ENCODE results near the gene STK10.
"Not testable (repeated sequence)": the region's sequence is repeated elsewhere in the genome, so short reads cannot be mapped to it uniquely, and the experiment has no call there.

The STK10 gene

DNA sequence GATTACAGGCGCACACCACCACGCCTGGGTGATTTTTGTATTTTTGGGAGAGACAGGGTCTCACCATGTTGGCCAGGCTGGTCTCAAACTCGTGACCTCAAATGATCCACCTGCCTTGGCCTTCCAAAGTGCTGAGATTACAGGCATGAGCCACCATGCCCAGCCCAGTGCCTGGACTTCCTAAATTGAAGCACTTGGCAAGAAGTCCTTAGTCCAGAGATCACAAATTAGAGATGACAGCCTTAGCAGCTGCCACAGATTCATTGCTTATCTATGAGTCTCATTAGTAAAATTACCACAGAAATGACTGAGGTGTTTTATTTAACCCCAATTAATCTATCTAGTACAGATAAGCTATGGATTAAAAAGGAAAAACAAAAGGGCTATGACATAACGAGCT lies 25.1 kb upstream of the STK10 start:
- Histone ChIP-seq H3K36me3 (ENCODE audit: control insufficient read depth, insufficient read depth, low read length) (peaks cover 8% of the 10 kb centered on the region), H3K9me3 (ENCODE audit: control insufficient read depth, low read length) (no peaks in the 10 kb centered on the region), H3K4me1 (ENCODE audit: control insufficient read depth, insufficient read depth, low read length, poor library complexity, severe bottlenecking) (no peaks in the 10 kb centered on the region), H3K4me3 (ENCODE audit: insufficient read depth, low read depth, low read length, poor library complexity, severe bottlenecking) (no peak overlapping the region), H3K27me3 (replicated peaks; ENCODE audit: control insufficient read depth, insufficient read depth, low read length, poor library complexity, severe bottlenecking) (no peaks in the 10 kb centered on the region), H3K27ac (ENCODE audit: insufficient read depth, low read length, poor library complexity, severe bottlenecking) (no peak overlapping the region)
- no peak for DNase-seq

DNA sequence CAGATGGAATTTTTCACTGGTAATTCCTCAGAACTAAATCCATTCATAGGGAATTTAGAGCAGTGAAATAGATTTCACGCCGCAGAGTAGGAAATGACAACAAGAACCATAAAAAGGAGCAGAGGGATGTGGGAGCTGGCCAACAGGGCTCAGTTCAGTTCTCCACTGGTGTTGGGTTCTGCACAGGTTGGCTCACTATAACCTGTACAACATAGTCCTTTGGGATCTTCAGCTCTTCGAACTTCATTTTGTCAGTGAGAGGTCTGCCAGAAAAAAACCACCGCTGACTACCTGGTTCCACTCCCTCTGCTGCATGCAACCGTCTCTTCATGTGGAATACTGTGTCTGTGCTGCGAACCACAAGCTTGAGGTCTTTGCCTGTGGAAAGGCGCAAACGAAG lies 23.7 kb upstream of the STK10 start:
- no peak for DNase-seq
- Histone ChIP-seq H3K36me3 (ENCODE audit: control insufficient read depth, insufficient read depth, low read length) (peaks cover 8% of the 10 kb centered on the region), H3K27ac (ENCODE audit: insufficient read depth, low read length, poor library complexity, severe bottlenecking) (no peak overlapping the region), H3K4me1 (ENCODE audit: control insufficient read depth, insufficient read depth, low read length, poor library complexity, severe bottlenecking) (no peaks in the 10 kb centered on the region), H3K4me3 (ENCODE audit: insufficient read depth, low read depth, low read length, poor library complexity, severe bottlenecking) (no peak overlapping the region), H3K27me3 (replicated peaks; ENCODE audit: control insufficient read depth, insufficient read depth, low read length, poor library complexity, severe bottlenecking) (no peaks in the 10 kb centered on the region), H3K9me3 (ENCODE audit: control insufficient read depth, low read length) (no peaks in the 10 kb centered on the region)

DNA sequence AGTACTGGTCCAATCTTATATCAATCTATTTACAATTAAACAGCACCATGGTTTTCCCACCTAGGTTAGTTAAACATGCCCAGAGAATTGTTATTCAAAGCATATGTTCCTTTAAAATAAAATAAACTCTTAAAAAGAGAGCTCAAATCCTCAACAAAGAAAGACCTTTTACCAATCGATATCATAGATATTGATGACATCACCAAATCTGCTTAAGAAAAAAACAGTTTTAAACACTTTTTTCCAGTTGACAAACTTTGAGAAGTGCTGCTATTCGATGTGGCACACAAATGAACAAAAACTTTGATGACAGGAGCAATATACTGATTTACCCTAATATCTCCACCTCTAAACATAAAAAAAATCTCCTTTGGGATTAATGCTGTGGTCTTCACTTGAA lies 21.7 kb upstream of the STK10 start:
- H3K4me3 ChIP-seq (ENCODE audit: insufficient read depth, low read depth, low read length, poor library complexity, severe bottlenecking): no peak overlapping the region
- H3K27ac ChIP-seq (ENCODE audit: insufficient read depth, low read length, poor library complexity, severe bottlenecking): no peak overlapping the region
- no peak for DNase-seq
- H3K27me3 ChIP-seq (replicated peaks; ENCODE audit: control insufficient read depth, insufficient read depth, low read length, poor library complexity, severe bottlenecking): no peaks in the 10 kb centered on the region
- peaks cover 8% of the 10 kb centered on the region for H3K36me3 ChIP-seq (ENCODE audit: control insufficient read depth, insufficient read depth, low read length)
- no peaks in the 10 kb centered on the region for H3K9me3 ChIP-seq (ENCODE audit: control insufficient read depth, low read length)
- H3K4me1 ChIP-seq (ENCODE audit: control insufficient read depth, insufficient read depth, low read length, poor library complexity, severe bottlenecking): no peaks in the 10 kb centered on the region

GRCh38 chr5:172207511-172207910 lies 19.5 kb upstream of the STK10 start:
- H3K27ac ChIP-seq (ENCODE audit: insufficient read depth, low read length, poor library complexity, severe bottlenecking): no peak overlapping the region
- no peaks in the 10 kb centered on the region for H3K4me1 ChIP-seq (ENCODE audit: control insufficient read depth, insufficient read depth, low read length, poor library complexity, severe bottlenecking)
- DNase-seq: no peak
- no peaks in the 10 kb centered on the region for H3K9me3 ChIP-seq (ENCODE audit: control insufficient read depth, low read length)
- H3K27me3 ChIP-seq (replicated peaks; ENCODE audit: control insufficient read depth, insufficient read depth, low read length, poor library complexity, severe bottlenecking): no peaks in the 10 kb centered on the region
- no peak overlapping the region for H3K4me3 ChIP-seq (ENCODE audit: insufficient read depth, low read depth, low read length, poor library complexity, severe bottlenecking)
- H3K36me3 ChIP-seq (ENCODE audit: control insufficient read depth, insufficient read depth, low read length): peaks cover 8% of the 10 kb centered on the region

DNA sequence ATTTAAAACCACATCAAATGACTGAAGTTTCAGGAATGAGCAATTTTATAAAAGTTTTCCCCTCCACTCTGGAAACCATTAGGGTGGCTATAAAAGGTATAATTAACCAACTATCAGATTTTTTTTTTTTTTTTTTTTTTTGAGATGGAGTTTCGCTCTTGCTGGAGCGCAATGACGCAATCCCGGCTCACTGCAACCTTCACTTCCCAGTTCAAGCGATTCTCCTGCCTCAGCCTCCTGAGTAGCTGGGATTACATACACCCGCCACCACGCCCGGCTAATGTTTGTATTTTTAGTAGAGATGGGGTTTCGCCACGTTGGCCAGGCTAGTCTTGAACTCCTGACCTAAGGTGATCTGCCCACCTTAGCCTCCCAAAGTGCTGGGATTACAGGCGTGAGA lies 18.0 kb upstream of the STK10 start:
- not testable (repeated sequence) for H3K4me3 ChIP-seq (ENCODE audit: insufficient read depth, low read depth, low read length, poor library complexity, severe bottlenecking); H3K9me3 ChIP-seq (ENCODE audit: control insufficient read depth, low read length); H3K27me3 ChIP-seq (replicated peaks; ENCODE audit: control insufficient read depth, insufficient read depth, low read length, poor library complexity, severe bottlenecking); H3K27ac ChIP-seq (ENCODE audit: insufficient read depth, low read length, poor library complexity, severe bottlenecking); H3K4me1 ChIP-seq (ENCODE audit: control insufficient read depth, insufficient read depth, low read length, poor library complexity, severe bottlenecking); DNase-seq; H3K36me3 ChIP-seq (ENCODE audit: control insufficient read depth, insufficient read depth, low read length)

DNA sequence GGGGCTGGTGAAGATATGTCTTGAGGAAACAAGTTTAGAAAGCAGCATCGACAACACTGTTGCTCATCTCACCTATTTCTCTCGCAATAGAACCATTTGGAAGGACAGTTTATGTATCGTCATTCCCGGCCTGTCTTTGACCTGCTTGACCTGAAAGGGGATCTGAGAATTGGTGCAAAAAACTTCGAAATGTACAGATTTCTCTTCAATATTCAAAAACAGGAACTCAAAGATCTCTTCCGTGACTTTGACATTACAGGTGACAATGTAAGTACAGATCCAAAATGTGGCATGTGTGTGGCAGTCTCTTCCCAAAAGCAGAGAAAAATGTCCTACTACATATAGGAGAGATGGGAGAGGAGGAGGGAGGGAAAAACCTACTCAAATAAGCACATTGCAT lies 12.5 kb upstream of the STK10 start:
- no peak overlapping the region for H3K4me3 ChIP-seq (ENCODE audit: insufficient read depth, low read depth, low read length, poor library complexity, severe bottlenecking)
- no peaks in the 10 kb centered on the region for H3K9me3 ChIP-seq (ENCODE audit: control insufficient read depth, low read length)
- H3K27me3 ChIP-seq (replicated peaks; ENCODE audit: control insufficient read depth, insufficient read depth, low read length, poor library complexity, severe bottlenecking): no peaks in the 10 kb centered on the region
- no peak overlapping the region for H3K27ac ChIP-seq (ENCODE audit: insufficient read depth, low read length, poor library complexity, severe bottlenecking)
- H3K4me1 ChIP-seq (ENCODE audit: control insufficient read depth, insufficient read depth, low read length, poor library complexity, severe bottlenecking): no peaks in the 10 kb centered on the region
- no peak for DNase-seq
- H3K36me3 ChIP-seq (ENCODE audit: control insufficient read depth, insufficient read depth, low read length): no peaks in the 10 kb centered on the region

- H3K27me3 ChIP-seq (replicated peaks; ENCODE audit: control insufficient read depth, insufficient read depth, low read length, poor library complexity, severe bottlenecking): no peaks in the 10 kb centered on the region
- no peak overlapping the region for H3K27ac ChIP-seq (ENCODE audit: insufficient read depth, low read length, poor library complexity, severe bottlenecking)
- no peaks in the 10 kb centered on the region for H3K36me3 ChIP-seq (ENCODE audit: control insufficient read depth, insufficient read depth, low read length)
- no peak for DNase-seq
- H3K4me3 ChIP-seq (ENCODE audit: insufficient read depth, low read depth, low read length, poor library complexity, severe bottlenecking): no peak overlapping the region
- H3K4me1 ChIP-seq (ENCODE audit: control insufficient read depth, insufficient read depth, low read length, poor library complexity, severe bottlenecking): no peaks in the 10 kb centered on the region
- no peaks in the 10 kb centered on the region for H3K9me3 ChIP-seq (ENCODE audit: control insufficient read depth, low read length)
Observed at GRCh38 chr5:172199446-172199845, 11.4 kb upstream of the STK10 start.

GRCh38 chr5:172197775-172198174 lies 9.8 kb upstream of the STK10 start:
- not testable (repeated sequence) for H3K4me3 ChIP-seq (ENCODE audit: insufficient read depth, low read depth, low read length, poor library complexity, severe bottlenecking); H3K27me3 ChIP-seq (replicated peaks; ENCODE audit: control insufficient read depth, insufficient read depth, low read length, poor library complexity, severe bottlenecking); DNase-seq; H3K36me3 ChIP-seq (ENCODE audit: control insufficient read depth, insufficient read depth, low read length); H3K4me1 ChIP-seq (ENCODE audit: control insufficient read depth, insufficient read depth, low read length, poor library complexity, severe bottlenecking); H3K27ac ChIP-seq (ENCODE audit: insufficient read depth, low read length, poor library complexity, severe bottlenecking); H3K9me3 ChIP-seq (ENCODE audit: control insufficient read depth, low read length)

DNA sequence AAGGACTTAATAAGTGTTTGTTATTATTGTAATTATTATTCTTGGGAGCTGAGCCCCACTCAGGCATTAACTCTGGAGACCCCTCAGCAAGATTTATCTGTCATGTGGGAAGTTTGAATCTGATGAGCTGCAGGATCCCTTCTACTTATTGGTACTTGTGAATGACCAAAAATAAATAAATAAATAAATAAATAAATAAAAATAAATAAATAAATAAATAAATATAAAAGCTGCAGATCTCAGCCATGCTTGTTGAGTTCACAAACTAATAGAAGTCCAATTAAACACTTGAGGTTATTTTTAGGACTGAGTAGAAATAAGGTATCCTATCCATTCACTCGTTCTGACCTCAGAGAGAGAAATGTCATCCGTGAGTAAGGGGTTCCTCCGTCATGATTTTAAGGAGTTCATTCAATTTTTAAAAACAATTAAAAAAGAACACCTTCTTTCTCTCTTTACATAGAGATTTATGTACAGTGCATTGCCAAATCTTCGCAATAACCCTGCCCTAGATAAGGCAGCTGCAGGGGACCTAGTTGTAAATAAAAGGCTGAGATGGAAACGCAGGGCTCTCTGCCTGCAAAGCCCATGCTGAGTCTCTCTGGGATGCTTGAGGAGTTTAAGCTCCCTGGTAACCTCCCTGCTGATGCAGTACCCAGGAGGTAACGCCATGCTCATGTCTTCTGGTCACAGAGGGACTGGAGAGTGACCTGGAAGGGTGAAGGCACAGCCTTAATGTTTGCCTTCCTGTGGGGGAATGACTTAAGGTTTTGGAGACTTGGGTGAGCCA lies 7.2 kb upstream of the STK10 start:
- no peak overlapping the region for H3K4me3 ChIP-seq (ENCODE audit: insufficient read depth, low read depth, low read length, poor library complexity, severe bottlenecking)
- no peak for DNase-seq
- no peaks in the 10 kb centered on the region for H3K4me1 ChIP-seq (ENCODE audit: control insufficient read depth, insufficient read depth, low read length, poor library complexity, severe bottlenecking)
- no peaks in the 10 kb centered on the region for H3K27me3 ChIP-seq (replicated peaks; ENCODE audit: control insufficient read depth, insufficient read depth, low read length, poor library complexity, severe bottlenecking)
- no peaks in the 10 kb centered on the region for H3K36me3 ChIP-seq (ENCODE audit: control insufficient read depth, insufficient read depth, low read length)
- no peak overlapping the region for H3K27ac ChIP-seq (ENCODE audit: insufficient read depth, low read length, poor library complexity, severe bottlenecking)
- H3K9me3 ChIP-seq (ENCODE audit: control insufficient read depth, low read length): no peaks in the 10 kb centered on the region

GRCh38 chr5:172193872-172194271 lies 5.8 kb upstream of the STK10 start, which contains the start of gene EFCAB9:
EFCAB9 (plus strand) TSS chr5:172194172; CDS start chr5:172194173, 1 bp downstream.
- no peaks in the 10 kb centered on the region for H3K27me3 ChIP-seq (replicated peaks; ENCODE audit: control insufficient read depth, insufficient read depth, low read length, poor library complexity, severe bottlenecking)
- H3K4me1 ChIP-seq (ENCODE audit: control insufficient read depth, insufficient read depth, low read length, poor library complexity, severe bottlenecking): no peaks in the 10 kb centered on the region
- no peak for DNase-seq
- H3K4me3 ChIP-seq (ENCODE audit: insufficient read depth, low read depth, low read length, poor library complexity, severe bottlenecking): no peak within 1 kb of the TSS
- no peak within 1 kb of the TSS for H3K27ac ChIP-seq (ENCODE audit: insufficient read depth, low read length, poor library complexity, severe bottlenecking)
- H3K36me3 ChIP-seq (ENCODE audit: control insufficient read depth, insufficient read depth, low read length): no peaks in the 10 kb centered on the region
- no peaks in the 10 kb centered on the region for H3K9me3 ChIP-seq (ENCODE audit: control insufficient read depth, low read length)
